HG02885 (cell line): ENCODE data around the gene EP400.
"Not testable (repeated sequence)": the region's sequence is repeated elsewhere in the genome, so short reads cannot be mapped to it uniquely, and the experiment has no call there.

Source experiments
- ATAC-seq: cut with Tn5 transposase; IDR thresholded peaks from one replicate; pipeline ENCODE4 v1.9.1; 2021; ENCODE audit warnings: mild to moderate bottlenecking; ENCODE audit not compliant: unreplicated experiment, poor library complexity

Gene EP400

GRCh38 chr12:131984334-131984733, 34.6 kb downstream of the EP400 start:
- no peak for ATAC-seq

GRCh38 chr12:131985510-131985875, 35.8 kb downstream of the EP400 start:
- ATAC-seq, result not testable (repeated sequence)

GRCh38 chr12:131986361-131986760, 36.6 kb downstream of the EP400 start:
- no peak for ATAC-seq

GRCh38 chr12:131986910-131987309, 37.2 kb downstream of the EP400 start:
- ATAC-seq, result no peak

GRCh38 chr12:131987552-131987951, 37.8 kb downstream of the EP400 start:
- ATAC-seq, result no peak

DNA sequence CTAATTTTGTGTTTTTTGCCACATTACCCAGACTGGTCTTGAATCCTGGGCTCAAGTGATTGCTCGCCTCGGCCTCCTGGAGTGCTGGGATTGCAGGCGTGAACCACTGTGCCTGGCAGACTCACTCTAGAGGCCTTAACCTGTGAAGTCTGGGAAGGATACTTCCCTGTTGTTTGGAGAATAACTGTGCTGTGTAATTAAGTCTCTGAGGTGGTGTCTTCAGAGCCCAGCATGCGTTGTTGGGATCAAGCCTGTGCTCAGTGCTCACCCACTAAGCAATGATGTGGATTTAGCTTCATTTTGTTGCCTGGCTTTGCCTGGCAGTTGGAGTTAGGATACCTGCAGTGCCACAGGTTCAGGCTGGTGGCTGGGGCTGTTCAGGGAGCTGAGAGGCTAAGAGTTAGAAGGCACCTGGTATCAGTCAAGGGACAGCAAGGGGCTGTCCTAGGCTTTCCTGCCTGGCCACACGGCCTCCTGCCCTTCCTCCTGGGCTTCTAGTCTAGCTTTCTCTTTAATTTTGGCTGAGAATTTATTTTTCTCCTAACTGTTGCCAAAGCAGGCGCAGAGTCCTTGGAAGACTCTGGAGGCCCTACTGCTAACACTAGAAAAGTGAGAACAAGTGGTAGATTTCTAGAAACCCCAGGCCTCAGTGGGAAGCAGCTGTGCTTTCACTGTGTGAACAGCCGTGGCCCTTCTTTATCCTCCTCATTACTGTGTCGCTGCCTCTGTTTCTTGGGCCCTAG, 38.5 kb downstream of the EP400 start:
- no peak for ATAC-seq

GRCh38 chr12:131989021-131989420, 39.3 kb downstream of the EP400 start:
- ATAC-seq, result no peak

DNA sequence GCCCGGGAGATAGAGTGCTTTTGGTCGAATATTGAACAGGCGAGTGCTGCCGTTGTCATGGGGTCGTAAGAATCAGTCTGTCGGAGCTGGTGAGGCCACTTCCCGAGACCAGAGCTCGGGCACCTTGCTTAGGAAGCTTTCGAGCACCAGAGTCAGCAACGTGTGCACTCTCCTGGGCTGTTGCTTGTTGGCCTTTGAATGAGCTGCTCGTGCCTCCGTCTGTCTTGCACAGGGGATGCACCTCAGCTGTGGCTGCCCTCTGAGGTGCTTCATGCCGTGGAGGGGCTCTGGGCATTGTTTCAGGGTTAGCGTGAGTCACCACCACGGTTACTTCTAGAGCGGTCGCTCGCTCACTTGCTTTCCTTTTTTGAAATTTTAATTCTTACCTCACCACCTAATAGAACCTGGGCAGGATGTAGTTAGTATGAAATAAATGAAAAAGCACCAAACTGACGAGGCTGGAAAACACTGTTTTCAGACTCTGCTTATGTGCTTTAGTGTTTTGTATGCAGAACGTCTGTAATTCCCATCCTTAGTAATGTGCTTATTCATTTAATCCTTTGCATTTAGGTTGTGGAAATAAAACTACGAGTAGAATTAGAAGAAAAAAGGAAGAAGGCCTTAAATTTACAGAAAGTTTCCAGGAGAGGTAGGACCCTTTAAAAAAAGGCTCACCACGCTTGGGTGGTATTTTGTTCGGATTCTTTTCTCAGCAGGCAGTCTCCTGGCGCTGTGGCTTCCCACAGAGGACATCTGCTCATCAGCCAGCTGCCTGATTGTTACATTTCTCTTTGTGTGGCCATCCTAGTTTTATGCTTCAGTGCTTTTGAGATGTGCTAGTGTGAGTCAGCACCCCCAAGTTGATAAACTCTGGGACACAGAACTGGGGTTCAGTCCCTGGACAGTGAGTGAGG, 40.6 kb downstream of the EP400 start:
- no peak for ATAC-seq

DNA sequence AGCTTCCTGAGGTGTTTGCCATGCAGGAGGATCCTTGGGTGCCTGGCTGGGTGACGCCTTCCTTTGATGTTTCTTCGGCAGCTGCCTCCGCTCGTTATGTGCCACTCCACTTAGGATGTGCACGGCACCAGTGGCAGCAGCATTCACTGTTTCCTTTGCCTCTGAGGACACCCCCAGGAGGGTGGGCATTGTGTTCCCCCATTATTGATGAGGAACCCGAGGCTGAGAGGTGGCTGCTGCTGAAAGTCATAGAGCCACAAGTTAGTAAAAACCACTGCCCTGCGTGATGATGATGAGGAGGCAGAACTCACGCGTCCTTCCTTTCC, 41.2 kb downstream of the EP400 start:
- no peak for ATAC-seq

GRCh38 chr12:131991816-131992430, 42.2 kb downstream of the EP400 start:
- no peak for ATAC-seq

DNA sequence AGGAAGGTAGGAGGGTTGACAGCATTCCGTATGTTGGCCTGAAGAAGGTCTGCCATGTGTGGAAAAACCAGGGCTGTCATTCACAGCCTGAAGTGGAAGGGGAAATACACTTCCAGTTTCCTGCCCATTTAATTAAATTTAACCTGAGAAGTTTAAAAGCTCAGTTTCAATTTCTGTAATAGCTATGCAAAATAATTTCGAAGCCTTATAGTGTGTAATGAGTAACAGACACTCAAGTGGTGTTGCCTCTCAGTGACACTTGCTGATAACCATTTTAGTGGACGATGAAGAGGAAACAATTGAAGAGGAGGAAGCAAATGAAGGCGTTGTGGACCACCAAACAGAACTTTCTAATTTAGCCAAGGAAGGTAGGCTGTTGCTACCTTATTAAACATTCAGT, 44.8 kb downstream of the EP400 start:
- ATAC-seq, result no peak

DNA sequence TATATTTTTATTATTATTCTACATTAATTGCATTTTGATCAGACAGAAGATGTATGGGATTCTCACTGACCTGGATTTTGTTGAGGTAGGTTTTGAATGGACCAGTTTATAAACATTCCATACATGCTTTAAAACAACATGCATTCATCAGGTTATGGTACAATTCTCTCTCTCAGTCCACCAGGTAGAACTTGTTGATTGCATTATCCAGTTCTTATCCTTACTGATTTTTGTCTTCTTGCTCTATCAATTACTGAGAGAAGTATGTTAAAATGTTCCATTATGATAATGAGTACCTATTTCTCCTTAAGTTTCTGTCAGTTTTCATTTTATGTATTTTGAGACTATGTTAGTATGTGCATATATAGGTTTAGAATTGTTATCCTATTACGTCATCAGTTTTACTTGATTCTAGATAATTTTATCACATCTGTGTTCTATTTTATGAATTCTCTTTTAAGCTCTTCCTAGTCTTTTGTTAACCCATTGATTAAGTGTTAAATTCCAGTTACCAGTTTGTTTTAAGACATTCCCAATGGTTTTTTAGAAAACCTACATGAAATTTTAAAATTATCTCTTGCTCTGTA, 50.6 kb downstream of the EP400 start:
- no peak for ATAC-seq

DNA sequence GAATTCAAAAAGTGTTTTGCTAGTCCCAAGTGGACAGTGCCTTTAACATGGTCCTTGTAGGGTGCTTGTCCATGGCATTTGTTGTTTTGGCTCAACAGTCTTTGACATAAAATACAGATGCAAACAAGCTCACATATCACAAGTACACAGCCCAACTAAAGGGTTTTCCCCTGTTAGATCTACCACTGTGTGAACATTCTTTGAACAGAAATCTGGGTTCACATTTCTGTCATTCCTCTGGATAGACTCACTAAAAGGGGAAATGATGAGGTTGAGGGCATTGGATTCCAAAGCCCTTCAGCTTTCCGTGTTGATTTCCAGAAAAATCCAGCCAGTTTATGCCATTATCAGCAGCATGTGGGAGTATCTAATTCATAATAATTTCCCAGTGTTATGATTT, 54.1 kb downstream of the EP400 start:
- ATAC-seq, result no peak

DNA sequence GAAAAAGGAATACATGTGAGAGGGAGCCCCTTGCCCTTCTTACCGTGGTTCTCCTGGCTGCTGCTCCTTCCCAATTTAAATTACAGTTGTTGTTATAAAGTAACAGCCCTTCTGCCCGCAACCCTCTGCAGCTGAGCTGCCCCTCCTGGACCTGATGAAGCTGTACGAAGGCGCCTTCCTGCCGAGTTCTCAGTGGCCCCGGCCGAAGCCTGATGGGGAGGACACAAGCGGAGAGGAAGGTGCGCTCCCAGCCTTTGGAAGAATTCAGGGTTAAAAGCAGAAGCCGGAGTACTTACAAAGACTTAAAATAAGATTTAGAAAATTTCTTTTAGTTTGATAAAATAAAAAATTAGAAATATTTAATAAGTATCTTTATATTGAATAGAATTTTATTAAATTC, 55.2 kb downstream of the EP400 start:
- ATAC-seq, result no peak

GRCh38 chr12:132006056-132006680, 56.4 kb downstream of the EP400 start:
- no peak for ATAC-seq

DNA sequence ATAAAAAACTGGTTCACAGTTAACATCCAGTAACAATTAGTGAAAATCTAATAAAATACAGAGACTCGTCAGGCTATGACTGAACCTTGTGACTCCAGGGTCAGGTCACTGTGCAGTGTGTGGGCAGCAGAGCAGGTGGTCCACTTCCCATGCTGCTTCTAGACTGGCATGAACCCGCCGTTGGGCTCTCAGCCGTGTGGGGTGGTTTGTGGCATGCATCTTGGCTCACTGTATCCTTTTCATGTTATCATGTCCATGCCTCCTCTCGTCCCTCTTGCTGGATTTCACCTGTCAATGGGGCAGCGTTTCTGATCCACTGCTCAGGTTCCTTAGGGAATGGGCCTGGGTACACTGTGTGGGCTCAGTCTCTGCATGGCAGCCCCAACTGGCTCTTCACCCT, 57.3 kb downstream of the EP400 start:
- no peak for ATAC-seq

GRCh38 chr12:132009336-132009859, 59.7 kb downstream of the EP400 start:
- ATAC-seq, result no peak

GRCh38 chr12:132012919-132013568, 63.3 kb downstream of the EP400 start:
- no peak for ATAC-seq

DNA sequence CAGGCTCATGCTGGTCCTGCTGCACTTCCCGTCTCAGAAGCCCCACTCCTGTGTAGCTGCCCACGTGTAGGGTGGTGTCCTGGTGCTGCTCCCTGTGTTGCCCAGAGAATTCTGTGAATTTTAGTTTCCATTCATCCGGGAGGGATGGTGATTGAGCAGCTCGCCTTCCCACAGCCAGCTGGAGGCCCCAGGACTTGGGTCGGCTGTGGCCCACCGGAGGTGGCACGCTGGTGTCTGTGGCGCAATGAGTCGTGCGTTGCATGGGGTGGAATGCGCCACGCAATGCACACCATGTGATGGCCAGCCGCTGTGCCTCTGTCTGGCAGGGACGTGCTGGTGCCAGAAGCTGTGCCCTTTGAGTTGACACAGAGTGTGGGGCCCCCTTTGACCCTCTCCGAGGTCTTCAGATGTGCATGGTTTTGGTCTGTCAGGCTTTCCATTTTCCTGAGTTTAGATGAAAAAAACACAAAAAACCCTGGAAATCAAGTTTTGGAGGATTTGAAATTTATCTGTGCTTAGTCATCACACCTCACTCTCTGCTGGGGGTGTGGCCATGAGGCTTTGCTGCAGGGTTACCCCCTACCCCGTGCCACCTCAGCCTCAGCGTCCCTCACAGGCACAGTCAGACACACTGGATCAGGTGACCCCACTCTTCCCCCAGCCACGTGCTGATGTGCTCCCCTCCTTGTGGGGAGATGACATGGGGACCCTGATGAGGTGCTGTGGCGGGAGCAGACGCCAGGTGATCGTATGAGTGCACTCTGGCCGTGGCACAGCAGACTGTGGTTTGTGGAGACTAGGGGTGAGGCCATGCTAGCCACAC, 64.6 kb downstream of the EP400 start:
- no peak for ATAC-seq
